ENCODE data around the gene CAMKK2.

GRCh38 chr12:121214166-121214777, 82.2 kb downstream of the CAMKK2 start:
- TF ChIP-seq CTCF (conservative IDR thresholded peaks at IDR 0.05; ENCODE audit: low read length): no peak
- TF ChIP-seq EZH2phosphoT487 (IDR thresholded peaks at IDR 0.05; ENCODE audit: borderline replicate concordance): no peak
